ENCODE measurements around the gene NOP16. TPM values are rescaled to one million over a fixed set of nuclear protein-coding genes. Genes with fewer than 3 reads are reported as not detected.

The NOP16 gene
- total and polyA plus RNA-seq, 2 donors (not counting 1 experiment from before 2014, with no cell fraction given) = 11.1 to 26.3 TPM

- Histone ChIP-seq H2AFZ (ENCODE audit: low read length) (no peak overlapping the region), H3K27me3 (ENCODE audit: control insufficient read depth, insufficient read depth, low read length) (no peaks in the 10 kb centered on the region), H3K4me3 (replicated peaks in 1 of 4; ENCODE audit: control extremely low read depth in 1 of 4, insufficient read depth in 1 of 4, low read depth in 3 of 4, low read length in 4 of 4) (no peak overlapping the region), H3K27ac (ENCODE audit: insufficient read depth, low read length) (no peak overlapping the region), H3K9me3 (ENCODE audit: control insufficient read depth, insufficient read depth, low read depth, low read length) (no peaks in the 10 kb centered on the region), H4K20me1 (ENCODE audit: control insufficient read depth, extremely low read depth, insufficient read depth, low read length) (no peaks in the 10 kb centered on the region), H3K79me2 (ENCODE audit: control insufficient read depth, insufficient read depth, low read length) (no peaks in the 10 kb centered on the region), H3K4me1 (ENCODE audit: control insufficient read depth, extremely low read depth, insufficient read depth, low read length) (no peaks in the 10 kb centered on the region), H3K4me2 (ENCODE audit: extremely low read depth, insufficient read depth, low read length) (no peak overlapping the region), H3K36me3 (ENCODE audit: control insufficient read depth, insufficient read depth, low read length) (peaks cover 3% of the 10 kb centered on the region), H3K9ac (ENCODE audit: insufficient read depth, low read length) (no peak overlapping the region)
- TF ChIP-seq CTCF (conservative IDR thresholded peaks at IDR 0.05 in 1 of 2, IDR thresholded peaks at IDR 0.05 in 1 of 2; ENCODE audit: low read depth in 1 of 2, low read length in 2 of 2) = no peak
- no peak for TF ChIP-seq EZH2 (IDR thresholded peaks at IDR 0.05; ENCODE audit: low read length, missing control alignments)
- DNase-seq (ENCODE audit: low read depth in 2 of 2) = no peak
These were observed 46.9 kb downstream of the NOP16 start for GRCh38 chr5:176341325-176342157.

- H3K27me3 ChIP-seq (ENCODE audit: control insufficient read depth, insufficient read depth, low read length) = no peaks in the 10 kb centered on the region
- H2AFZ ChIP-seq (ENCODE audit: low read length) = no peak overlapping the region
- no peak overlapping the region for H3K4me2 ChIP-seq (ENCODE audit: extremely low read depth, insufficient read depth, low read length)
- H3K27ac ChIP-seq (ENCODE audit: insufficient read depth, low read length) = no peak overlapping the region
- H3K4me3 ChIP-seq (replicated peaks in 1 of 4; ENCODE audit: control extremely low read depth in 1 of 4, insufficient read depth in 1 of 4, low read depth in 3 of 4, low read length in 4 of 4) = no peak overlapping the region
- no peaks in the 10 kb centered on the region for H3K9me3 ChIP-seq (ENCODE audit: control insufficient read depth, insufficient read depth, low read depth, low read length)
- no peak for DNase-seq (ENCODE audit: low read depth in 2 of 2)
- no peaks in the 10 kb centered on the region for H3K36me3 ChIP-seq (ENCODE audit: control insufficient read depth, insufficient read depth, low read length)
- TF ChIP-seq CTCF (conservative IDR thresholded peaks at IDR 0.05 in 1 of 2, IDR thresholded peaks at IDR 0.05 in 1 of 2; ENCODE audit: low read depth in 1 of 2, low read length in 2 of 2) (no peak), EZH2 (IDR thresholded peaks at IDR 0.05; ENCODE audit: low read length, missing control alignments) (no peak)
- H3K9ac ChIP-seq (ENCODE audit: insufficient read depth, low read length) = no peak overlapping the region
- no peaks in the 10 kb centered on the region for H3K79me2 ChIP-seq (ENCODE audit: control insufficient read depth, insufficient read depth, low read length)
- no peaks in the 10 kb centered on the region for H3K4me1 ChIP-seq (ENCODE audit: control insufficient read depth, extremely low read depth, insufficient read depth, low read length)
- H4K20me1 ChIP-seq (ENCODE audit: control insufficient read depth, extremely low read depth, insufficient read depth, low read length) = no peaks in the 10 kb centered on the region
These were observed 49.1 kb downstream of the NOP16 start for GRCh38 chr5:176339304-176339703.

GRCh38 chr5:176337913-176338312 is 50.5 kb downstream of the NOP16 start:
- no peak overlapping the region for H3K27ac ChIP-seq (ENCODE audit: insufficient read depth, low read length)
- H3K4me2 ChIP-seq (ENCODE audit: extremely low read depth, insufficient read depth, low read length) = no peak overlapping the region
- no peak overlapping the region for H3K4me3 ChIP-seq (replicated peaks in 1 of 4; ENCODE audit: control extremely low read depth in 1 of 4, insufficient read depth in 1 of 4, low read depth in 3 of 4, low read length in 4 of 4)
- no peak overlapping the region for H2AFZ ChIP-seq (ENCODE audit: low read length)
- H3K27me3 ChIP-seq (ENCODE audit: control insufficient read depth, insufficient read depth, low read length) = no peaks in the 10 kb centered on the region
- H3K36me3 ChIP-seq (ENCODE audit: control insufficient read depth, insufficient read depth, low read length) = no peaks in the 10 kb centered on the region
- no peak overlapping the region for H3K9ac ChIP-seq (ENCODE audit: insufficient read depth, low read length)
- no peaks in the 10 kb centered on the region for H3K4me1 ChIP-seq (ENCODE audit: control insufficient read depth, extremely low read depth, insufficient read depth, low read length)
- DNase-seq (ENCODE audit: low read depth in 2 of 2) = peak in 1 of 2 donors; percentile 17
- TF ChIP-seq CTCF (conservative IDR thresholded peaks at IDR 0.05 in 1 of 2, IDR thresholded peaks at IDR 0.05 in 1 of 2; ENCODE audit: low read depth in 1 of 2, low read length in 2 of 2) (no peak), EZH2 (IDR thresholded peaks at IDR 0.05; ENCODE audit: low read length, missing control alignments) (no peak)
- H3K79me2 ChIP-seq (ENCODE audit: control insufficient read depth, insufficient read depth, low read length) = no peaks in the 10 kb centered on the region
- H4K20me1 ChIP-seq (ENCODE audit: control insufficient read depth, extremely low read depth, insufficient read depth, low read length) = no peaks in the 10 kb centered on the region
- H3K9me3 ChIP-seq (ENCODE audit: control insufficient read depth, insufficient read depth, low read depth, low read length) = no peaks in the 10 kb centered on the region

All from fibroblast of lung (primary cell).